HEK293 (cell line): Measurements from ENCODE around the gene REC114.
"Not testable (repeated sequence)": the region's sequence is repeated elsewhere in the genome, so short reads cannot be mapped to it uniquely, and the experiment has no call there.

Source experiments
- CTCF ChIA-PET: fragments of 350-600 bp; formaldehyde crosslinking; extraction: SDS; loops from one replicate; lab custom pipeline; 2021; ENCODE audit warnings: antibody characterized with exemption; lab: Yijun Ruan, JAX
- POLR2A ChIA-PET: fragments of 300-600 bp; formaldehyde crosslinking; extraction: SDS; loops from one replicate; lab custom pipeline; 2020; ENCODE audit warnings: antibody characterized with exemption, inconsistent platforms; lab: Yijun Ruan, JAX
- H3K27ac ChIP-seq: fragments of 200-500 bp; sonication (Bioruptor generic); 2 replicates; pipeline ENCODE4 v1.5.1; 2014; ENCODE audit warnings: low read depth, low read length, control low read depth, inconsistent platforms; ENCODE audit errors: extremely low read depth
- H3K36me3 ChIP-seq, 2 experiments: fragments of 200-500 bp in 1 of 2; sonication (Bioruptor generic) in 1 of 2; 1 replicate in 1 of 2; 2 replicates in 1 of 2; pipeline ENCODE4 v1.5.1; 2014 to 2017; ENCODE audit warnings: inconsistent platforms in 2 of 2, low read length in 2 of 2; ENCODE audit not compliant: control insufficient read depth in 2 of 2, insufficient read depth in 1 of 2
- H3K4me1 ChIP-seq: fragments of 200-500 bp; sonication (Bioruptor generic); 2 replicates; pipeline ENCODE4 v1.5.1; 2014; ENCODE audit warnings: mild to moderate bottlenecking, low read length, inconsistent platforms; ENCODE audit not compliant: control insufficient read depth, insufficient read depth
- H3K4me3 ChIP-seq: 2 replicates; pipeline ENCODE4 v1.5.1; 2011; ENCODE audit warnings: low read depth, mild to moderate bottlenecking, control low read depth, low read length, moderate library complexity
- H3K9me3 ChIP-seq: fragments of 200-500 bp; sonication (Bioruptor generic); 2 replicates; pipeline ENCODE4 v1.5.1; 2014; ENCODE audit warnings: low read depth, low read length, inconsistent platforms; ENCODE audit not compliant: control insufficient read depth, insufficient read depth
- GLI4 ChIP-seq: fragments of 450-650 bp; formaldehyde crosslinking; IDR thresholded peaks from 2 replicates; pipeline ENCODE4 v1.5.1; 2016; ENCODE audit warnings: missing biosample characterization, missing genetic modification characterization
- KLF16 ChIP-seq: fragments of 450-650 bp; formaldehyde crosslinking; IDR thresholded peaks from 2 replicates; pipeline ENCODE4 v1.5.1; 2017; ENCODE audit warnings: missing biosample characterization, missing genetic modification characterization
- MYNN ChIP-seq: fragments of 450-650 bp; formaldehyde crosslinking; IDR thresholded peaks from 2 replicates; pipeline ENCODE4 v1.5.1; 2016; ENCODE audit warnings: missing biosample characterization, missing genetic modification characterization, borderline replicate concordance
- OSR2 ChIP-seq: fragments of 450-650 bp; formaldehyde crosslinking; IDR thresholded peaks from 2 replicates; pipeline ENCODE4 v1.5.1; 2016; ENCODE audit warnings: missing biosample characterization, missing genetic modification characterization
- SCRT2 ChIP-seq: fragments of 450-650 bp; formaldehyde crosslinking; IDR thresholded peaks from 2 replicates; pipeline ENCODE4 v1.5.1; 2016; ENCODE audit warnings: missing biosample characterization, missing genetic modification characterization
- YY1 ChIP-seq: fragments of 450-650 bp; formaldehyde crosslinking; IDR thresholded peaks from 2 replicates; pipeline ENCODE4 v1.5.1; 2018; ENCODE audit warnings: missing biosample characterization, missing genetic modification characterization
- ZBTB17 ChIP-seq: fragments of 450-650 bp; formaldehyde crosslinking; IDR thresholded peaks from 2 replicates; pipeline ENCODE4 v1.5.1; 2016; ENCODE audit warnings: missing biosample characterization, missing genetic modification characterization
- ZBTB48 ChIP-seq: fragments of 450-650 bp; formaldehyde crosslinking; IDR thresholded peaks from 2 replicates; pipeline ENCODE4 v1.5.1; 2016; ENCODE audit warnings: missing biosample characterization, missing genetic modification characterization
- ZFP41 ChIP-seq: fragments of 450-650 bp; formaldehyde crosslinking; IDR thresholded peaks from 2 replicates; pipeline ENCODE4 v1.5.1; 2016; ENCODE audit warnings: missing biosample characterization, missing genetic modification characterization, borderline replicate concordance
- ZNF2 ChIP-seq: fragments of 450-650 bp; formaldehyde crosslinking; IDR thresholded peaks from 2 replicates; pipeline ENCODE4 v1.5.1; 2016; ENCODE audit warnings: missing biosample characterization, missing genetic modification characterization
- ZNF350 ChIP-seq: fragments of 450-650 bp; formaldehyde crosslinking; IDR thresholded peaks from 2 replicates; pipeline ENCODE4 v1.5.0; 2017; ENCODE audit warnings: missing biosample characterization, mild to moderate bottlenecking, missing genetic modification characterization
- ZNF423 ChIP-seq: fragments of 450-650 bp; formaldehyde crosslinking; IDR thresholded peaks from 2 replicates; pipeline ENCODE4 v1.5.1; 2016; ENCODE audit warnings: missing biosample characterization, missing genetic modification characterization
- ZNF473 ChIP-seq: fragments of 450-650 bp; formaldehyde crosslinking; IDR thresholded peaks from 2 replicates; pipeline ENCODE4 v1.5.1; 2017; ENCODE audit warnings: missing biosample characterization, missing genetic modification characterization
- ZNF521 ChIP-seq: fragments of 450-650 bp; formaldehyde crosslinking; IDR thresholded peaks from 2 replicates; pipeline ENCODE4 v1.5.1; 2017; ENCODE audit warnings: missing biosample characterization, mild to moderate bottlenecking, missing genetic modification characterization
- ZNF529 ChIP-seq: fragments of 450-650 bp; formaldehyde crosslinking; IDR thresholded peaks from 2 replicates; pipeline ENCODE4 v1.5.1; 2017; ENCODE audit warnings: missing genetic modification characterization, missing biosample characterization; ENCODE audit not compliant: insufficient replicate concordance
- ZNF621 ChIP-seq: fragments of 450-650 bp; formaldehyde crosslinking; IDR thresholded peaks from 2 replicates; pipeline ENCODE4 v1.5.1; 2017; ENCODE audit warnings: missing biosample characterization, missing genetic modification characterization
- ZNF629 ChIP-seq: fragments of 450-650 bp; formaldehyde crosslinking; IDR thresholded peaks from 2 replicates; pipeline ENCODE4 v1.5.1; 2017; ENCODE audit warnings: missing biosample characterization, missing genetic modification characterization
- ZNF677 ChIP-seq: fragments of 450-650 bp; IDR thresholded peaks from 2 replicates; pipeline ENCODE4 v1.5.0; 2018; ENCODE audit warnings: missing biosample characterization, mild to moderate bottlenecking, missing genetic modification characterization, moderate library complexity
- ZNF747 ChIP-seq: fragments of 450-650 bp; formaldehyde crosslinking; IDR thresholded peaks from 2 replicates; pipeline ENCODE4 v1.5.1; 2016; ENCODE audit warnings: missing biosample characterization, missing genetic modification characterization
- ZNF791 ChIP-seq: fragments of 450-650 bp; formaldehyde crosslinking; IDR thresholded peaks from 2 replicates; pipeline ENCODE4 v1.5.1; 2016; ENCODE audit warnings: missing biosample characterization, missing genetic modification characterization
- ZNF830 ChIP-seq: fragments of 450-650 bp; IDR thresholded peaks from 2 replicates; pipeline ENCODE4 v1.5.0; 2018; ENCODE audit warnings: missing biosample characterization, missing genetic modification characterization, low read depth, mild to moderate bottlenecking, moderate library complexity
- TF ChIP-seq, protein P1 (sequence below): fragments of 450-650 bp; formaldehyde crosslinking; IDR thresholded peaks from 2 replicates; pipeline ENCODE4 v1.5.1; 2017; ENCODE audit warnings: missing biosample characterization, mild to moderate bottlenecking, missing genetic modification characterization, moderate library complexity
- TF ChIP-seq, protein P2 (sequence below): fragments of 450-650 bp; formaldehyde crosslinking; IDR thresholded peaks from 2 replicates; pipeline ENCODE4 v1.5.1; 2016; ENCODE audit warnings: missing biosample characterization, missing genetic modification characterization
- TF ChIP-seq, protein P3 (sequence below): fragments of 450-650 bp; formaldehyde crosslinking; IDR thresholded peaks from 2 replicates; pipeline ENCODE4 v1.5.1; 2016; ENCODE audit warnings: missing biosample characterization, missing genetic modification characterization
- TF ChIP-seq, protein P4 (sequence below): fragments of 450-650 bp; formaldehyde crosslinking; IDR thresholded peaks from 2 replicates; pipeline ENCODE4 v1.5.1; 2016; ENCODE audit warnings: missing biosample characterization, missing genetic modification characterization
- TF ChIP-seq, protein P5 (sequence below): fragments of 450-650 bp; formaldehyde crosslinking; IDR thresholded peaks from 2 replicates; pipeline ENCODE4 v1.5.1; 2017; ENCODE audit warnings: missing biosample characterization, missing genetic modification characterization

Gene REC114

DNA sequence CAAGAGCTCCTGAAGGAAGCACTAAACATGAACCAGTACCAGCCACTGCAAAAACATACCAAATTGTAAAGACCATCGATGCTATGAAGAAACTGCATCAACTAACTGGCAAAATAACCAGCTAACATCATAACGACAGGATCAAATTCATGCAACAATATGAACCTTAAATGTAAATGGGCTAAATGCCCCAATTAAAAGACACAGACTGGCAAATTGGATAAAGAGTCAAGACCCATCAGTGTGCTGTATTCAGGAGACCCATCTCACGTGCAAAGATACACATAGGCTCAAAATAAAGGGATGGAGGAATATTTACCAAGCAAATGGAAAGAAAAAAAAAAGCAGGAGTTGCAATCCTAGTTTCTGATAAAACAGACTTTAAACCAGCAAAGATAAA is 7.0 kb downstream of the REC114 start:
- TF ChIP-seq ZNF529: peak; percentile 82
- H3K4me1 ChIP-seq, H3K27ac ChIP-seq, H3K4me3 ChIP-seq, H3K9me3 ChIP-seq, H3K36me3 ChIP-seq, POLR2A ChIA-PET: not testable (repeated sequence)
- CTCF ChIA-PET: interaction anchor here (1.7 kb wide), 1 partner anchor 15 kb away, joined by 4 read pairs; no protein-coding TSS in a partner anchor

DNA sequence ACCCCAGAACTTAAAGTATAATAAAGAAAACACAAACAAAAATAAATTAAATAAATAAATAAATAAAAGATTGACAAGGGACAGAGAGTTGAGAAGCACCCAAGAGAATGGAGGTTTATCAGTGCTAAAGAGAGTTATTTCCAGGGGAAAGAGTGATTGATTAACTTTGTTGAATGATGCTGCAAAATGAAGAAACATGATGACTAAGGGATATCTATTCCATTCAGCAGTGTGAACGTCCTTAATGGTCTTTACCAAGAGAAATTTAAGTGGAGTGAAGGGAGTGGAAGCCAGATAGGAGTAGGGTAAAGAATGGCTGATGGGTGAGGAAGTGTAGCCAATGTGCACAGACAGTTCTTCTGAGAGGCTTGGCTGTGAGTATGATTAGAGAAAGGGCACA is 11.1 kb downstream of the REC114 start:
- Histone ChIP-seq H3K36me3 (no peaks in the 10 kb centered on the region), H3K4me3 (no peak overlapping the region), H3K27ac (no peak overlapping the region), H3K4me1 (no peaks in the 10 kb centered on the region), H3K9me3 (no peaks in the 10 kb centered on the region)
- CTCF ChIA-PET: interaction anchor here (2.5 kb wide), 1 partner anchor 10 kb away, joined by 15 read pairs; no protein-coding TSS in a partner anchor
- POLR2A ChIA-PET: no interaction called here
- no peak for TF ChIP-seq KLF16 (tag by site-specific recombination)
- TF ChIP-seq ZNF791 (tag by site-specific recombination): no peak
- TF ChIP-seq ZNF423 (tag by site-specific recombination): no peak
- TF ChIP-seq ZNF629: no peak
- no peak for TF ChIP-seq GLI4 (tag by site-specific recombination)
- TF ChIP-seq ZNF473: no peak
- no peak for TF ChIP-seq ZNF830 (tag by site-specific recombination)
- TF ChIP-seq ZNF2 (tag by site-specific recombination): no peak
- TF ChIP-seq ZFP41 (tag by site-specific recombination): no peak
- TF ChIP-seq, protein P1, sequence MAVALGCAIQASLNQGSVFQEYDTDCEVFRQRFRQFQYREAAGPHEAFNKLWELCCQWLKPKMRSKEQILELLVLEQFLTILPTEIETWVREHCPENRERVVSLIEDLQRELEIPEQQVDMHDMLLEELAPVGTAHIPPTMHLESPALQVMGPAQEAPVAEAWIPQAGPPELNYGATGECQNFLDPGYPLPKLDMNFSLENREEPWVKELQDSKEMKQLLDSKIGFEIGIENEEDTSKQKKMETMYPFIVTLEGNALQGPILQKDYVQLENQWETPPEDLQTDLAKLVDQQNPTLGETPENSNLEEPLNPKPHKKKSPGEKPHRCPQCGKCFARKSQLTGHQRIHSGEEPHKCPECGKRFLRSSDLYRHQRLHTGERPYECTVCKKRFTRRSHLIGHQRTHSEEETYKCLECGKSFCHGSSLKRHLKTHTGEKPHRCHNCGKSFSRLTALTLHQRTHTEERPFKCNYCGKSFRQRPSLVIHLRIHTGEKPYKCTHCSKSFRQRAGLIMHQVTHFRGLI (tag by site-specific recombination): no peak
- TF ChIP-seq ZNF350 (tag by site-specific recombination): no peak

DNA sequence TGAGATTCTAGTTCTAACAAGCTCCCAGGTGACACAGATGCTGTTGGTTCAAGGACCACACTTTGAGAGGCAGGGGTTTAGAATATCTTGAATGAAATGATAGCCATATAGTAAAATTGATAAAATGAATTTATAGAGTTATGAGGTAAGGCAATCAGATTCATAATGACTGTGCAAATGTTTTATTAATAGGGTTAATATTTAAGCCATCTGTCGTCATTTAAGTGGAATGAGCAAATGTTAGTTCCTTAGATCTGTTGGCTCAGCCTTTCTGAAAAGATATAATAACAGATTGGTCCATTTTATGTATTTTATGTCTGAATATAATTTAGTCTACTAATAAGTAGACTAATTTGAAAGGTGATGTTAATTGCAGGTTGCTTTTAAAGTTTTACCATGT is 12.9 kb downstream of the REC114 start:
- Histone ChIP-seq H3K4me3 (no peak overlapping the region), H3K4me1 (no peaks in the 10 kb centered on the region), H3K27ac (no peak overlapping the region), H3K9me3 (no peaks in the 10 kb centered on the region), H3K36me3 (no peaks in the 10 kb centered on the region)
- ChIA-PET CTCF (interaction anchor here (0.6 to 2.5 kb wide), 3 partner anchors 9 to 706 kb away, joined by 3 to 15 read pairs (median 5); no protein-coding TSS in a partner anchor), POLR2A (no interaction called here)
- TF ChIP-seq ZBTB17 (tag by site-specific recombination) (no peak), ZNF521 (tag by site-specific recombination) (no peak), YY1 (no peak), ZBTB48 (tag by site-specific recombination) (no peak), ZNF621 (tag by site-specific recombination) (no peak), ZNF677 (tag by site-specific recombination) (no peak), SCRT2 (tag by site-specific recombination) (no peak), OSR2 (tag by site-specific recombination) (no peak), ZNF747 (tag by site-specific recombination) (no peak), MYNN (no peak)
- TF ChIP-seq, protein P2, sequence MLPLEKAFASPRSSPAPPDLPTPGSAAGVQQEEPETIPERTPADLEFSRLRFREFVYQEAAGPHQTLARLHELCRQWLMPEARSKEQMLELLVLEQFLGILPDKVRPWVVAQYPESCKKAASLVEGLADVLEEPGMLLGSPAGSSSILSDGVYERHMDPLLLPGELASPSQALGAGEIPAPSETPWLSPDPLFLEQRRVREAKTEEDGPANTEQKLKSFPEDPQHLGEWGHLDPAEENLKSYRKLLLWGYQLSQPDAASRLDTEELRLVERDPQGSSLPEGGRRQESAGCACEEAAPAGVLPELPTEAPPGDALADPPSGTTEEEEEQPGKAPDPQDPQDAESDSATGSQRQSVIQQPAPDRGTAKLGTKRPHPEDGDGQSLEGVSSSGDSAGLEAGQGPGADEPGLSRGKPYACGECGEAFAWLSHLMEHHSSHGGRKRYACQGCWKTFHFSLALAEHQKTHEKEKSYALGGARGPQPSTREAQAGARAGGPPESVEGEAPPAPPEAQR (tag by site-specific recombination): no peak
- TF ChIP-seq, protein P3, sequence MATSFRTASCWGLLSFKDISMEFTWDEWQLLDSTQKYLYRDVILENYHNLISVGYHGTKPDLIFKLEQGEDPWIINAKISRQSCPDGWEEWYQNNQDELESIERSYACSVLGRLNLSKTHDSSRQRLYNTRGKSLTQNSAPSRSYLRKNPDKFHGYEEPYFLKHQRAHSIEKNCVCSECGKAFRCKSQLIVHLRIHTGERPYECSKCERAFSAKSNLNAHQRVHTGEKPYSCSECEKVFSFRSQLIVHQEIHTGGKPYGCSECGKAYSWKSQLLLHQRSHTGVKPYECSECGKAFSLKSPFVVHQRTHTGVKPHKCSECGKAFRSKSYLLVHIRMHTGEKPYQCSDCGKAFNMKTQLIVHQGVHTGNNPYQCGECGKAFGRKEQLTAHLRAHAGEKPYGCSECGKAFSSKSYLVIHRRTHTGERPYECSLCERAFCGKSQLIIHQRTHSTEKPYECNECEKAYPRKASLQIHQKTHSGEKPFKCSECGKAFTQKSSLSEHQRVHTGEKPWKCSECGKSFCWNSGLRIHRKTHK (tag by site-specific recombination): no peak
- TF ChIP-seq, protein P4, sequence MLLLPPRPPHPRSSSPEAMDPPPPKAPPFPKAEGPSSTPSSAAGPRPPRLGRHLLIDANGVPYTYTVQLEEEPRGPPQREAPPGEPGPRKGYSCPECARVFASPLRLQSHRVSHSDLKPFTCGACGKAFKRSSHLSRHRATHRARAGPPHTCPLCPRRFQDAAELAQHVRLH: no peak
- TF ChIP-seq, protein P5, sequence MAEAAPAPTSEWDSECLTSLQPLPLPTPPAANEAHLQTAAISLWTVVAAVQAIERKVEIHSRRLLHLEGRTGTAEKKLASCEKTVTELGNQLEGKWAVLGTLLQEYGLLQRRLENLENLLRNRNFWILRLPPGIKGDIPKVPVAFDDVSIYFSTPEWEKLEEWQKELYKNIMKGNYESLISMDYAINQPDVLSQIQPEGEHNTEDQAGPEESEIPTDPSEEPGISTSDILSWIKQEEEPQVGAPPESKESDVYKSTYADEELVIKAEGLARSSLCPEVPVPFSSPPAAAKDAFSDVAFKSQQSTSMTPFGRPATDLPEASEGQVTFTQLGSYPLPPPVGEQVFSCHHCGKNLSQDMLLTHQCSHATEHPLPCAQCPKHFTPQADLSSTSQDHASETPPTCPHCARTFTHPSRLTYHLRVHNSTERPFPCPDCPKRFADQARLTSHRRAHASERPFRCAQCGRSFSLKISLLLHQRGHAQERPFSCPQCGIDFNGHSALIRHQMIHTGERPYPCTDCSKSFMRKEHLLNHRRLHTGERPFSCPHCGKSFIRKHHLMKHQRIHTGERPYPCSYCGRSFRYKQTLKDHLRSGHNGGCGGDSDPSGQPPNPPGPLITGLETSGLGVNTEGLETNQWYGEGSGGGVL (tag by site-specific recombination): no peak
- TF ChIP-seq, protein P1 (tag by site-specific recombination): no peak
